Activated CD8-positive, alpha-beta T cell treated with anti-CD3 and anti-CD28 coated beads for 36 hours (primary cell): ENCODE results near the gene SOST. TPM values are rescaled to one million over a fixed set of nuclear protein-coding genes. Genes with fewer than 3 reads are reported as not detected.

Experiments
- ATAC-seq: fragments of 200-7000 bp; cut with Tn5 transposase; one replicate; pipeline ENCODE4 v1.10.0; 2021; ENCODE audit warnings: mild to moderate bottlenecking, moderate library complexity
- CTCF ChIA-PET: fragments of 350-600 bp; sonication (Branson Sonifier 250); formaldehyde crosslinking; loops from one replicate; lab custom pipeline; 2021; ENCODE audit warnings: antibody characterized with exemption; lab: Charles Lee
- POLR2A ChIA-PET: fragments of 350-600 bp; sonication (Branson Sonifier 250); formaldehyde crosslinking; loops from one replicate; lab custom pipeline; 2021; ENCODE audit warnings: antibody characterized with exemption; lab: Charles Lee
- DNase-seq: peaks from one replicate; pipeline ENCODE4 v3.0.0-alpha.2; 2020
- H3K27ac Mint-ChIP-seq: one replicate; pipeline ENCODE4 v1.8.0; 2021; ENCODE audit warnings: mild to moderate bottlenecking, mixed read lengths
- H3K27me3 Mint-ChIP-seq: one replicate; pipeline ENCODE4 v1.8.0; 2021; ENCODE audit warnings: mixed read lengths
- H3K36me3 Mint-ChIP-seq: one replicate; pipeline ENCODE4 v1.8.0; 2021; ENCODE audit warnings: low read depth, mixed read lengths
- H3K4me1 Mint-ChIP-seq: one replicate; pipeline ENCODE4 v1.8.0; 2021; ENCODE audit warnings: low read depth, mixed read lengths
- H3K4me3 Mint-ChIP-seq: one replicate; pipeline ENCODE4 v1.8.0; 2021; ENCODE audit warnings: mild to moderate bottlenecking, moderate library complexity, mixed read lengths
- H3K9me3 Mint-ChIP-seq: one replicate; pipeline ENCODE4 v1.8.0; 2021; ENCODE audit warnings: mixed read lengths
- intact Hi-C: fragments of 100-400 bp; cut with micrococcal nuclease; formaldehyde crosslinking; loops from one replicate; pipeline ENCODE4 v1.10.0; 2022
- total RNA-seq, 2 experiments: library from RNA; stranded (reverse); gene quantifications; one replicate each; pipeline ENCODE4 v1.2.3, GENCODE V29; 2021
- TF ChIP-seq, protein P1 (sequence below): fragments of 200-600 bp; IDR thresholded peaks from one replicate; pipeline ENCODE4 v1.8.0; 2022; ENCODE audit warnings: antibody characterized with exemption, mild to moderate bottlenecking

SOST gene
- total RNA-seq, 2 experiments from 2014 or later, result not detected

DNA sequence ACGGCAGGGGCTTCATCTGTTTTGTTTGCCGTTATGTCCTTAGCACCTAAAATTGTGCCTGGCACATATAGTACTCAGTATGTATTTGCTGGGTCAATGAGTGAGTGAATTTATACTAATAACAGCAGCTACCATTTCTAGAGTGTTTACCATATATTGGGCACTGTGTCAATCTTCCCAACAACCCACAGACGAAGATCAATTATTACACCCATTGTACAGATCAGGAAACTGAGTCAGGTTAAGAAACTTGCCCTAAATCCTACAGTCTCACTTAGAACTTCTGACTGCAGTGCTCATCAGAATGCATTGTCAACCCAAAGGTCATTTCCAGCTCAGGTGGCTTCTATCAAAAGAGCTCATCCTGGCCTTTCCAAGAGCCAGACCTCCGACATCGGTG lies 52.4 kb downstream of the SOST start:
- Mint-ChIP-seq H3K4me3 (no peak overlapping the region), H3K36me3 (no peaks in the 10 kb centered on the region), H3K9me3 (peaks cover 2% of the 10 kb centered on the region), H3K27me3 (peaks cover 18% of the 10 kb centered on the region), H3K4me1 (peaks cover 10% of the 10 kb centered on the region), H3K27ac (no peak overlapping the region)
- no peak for ATAC-seq
- TF ChIP-seq, protein P1, sequence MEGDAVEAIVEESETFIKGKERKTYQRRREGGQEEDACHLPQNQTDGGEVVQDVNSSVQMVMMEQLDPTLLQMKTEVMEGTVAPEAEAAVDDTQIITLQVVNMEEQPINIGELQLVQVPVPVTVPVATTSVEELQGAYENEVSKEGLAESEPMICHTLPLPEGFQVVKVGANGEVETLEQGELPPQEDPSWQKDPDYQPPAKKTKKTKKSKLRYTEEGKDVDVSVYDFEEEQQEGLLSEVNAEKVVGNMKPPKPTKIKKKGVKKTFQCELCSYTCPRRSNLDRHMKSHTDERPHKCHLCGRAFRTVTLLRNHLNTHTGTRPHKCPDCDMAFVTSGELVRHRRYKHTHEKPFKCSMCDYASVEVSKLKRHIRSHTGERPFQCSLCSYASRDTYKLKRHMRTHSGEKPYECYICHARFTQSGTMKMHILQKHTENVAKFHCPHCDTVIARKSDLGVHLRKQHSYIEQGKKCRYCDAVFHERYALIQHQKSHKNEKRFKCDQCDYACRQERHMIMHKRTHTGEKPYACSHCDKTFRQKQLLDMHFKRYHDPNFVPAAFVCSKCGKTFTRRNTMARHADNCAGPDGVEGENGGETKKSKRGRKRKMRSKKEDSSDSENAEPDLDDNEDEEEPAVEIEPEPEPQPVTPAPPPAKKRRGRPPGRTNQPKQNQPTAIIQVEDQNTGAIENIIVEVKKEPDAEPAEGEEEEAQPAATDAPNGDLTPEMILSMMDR, result no peak
- no peak for DNase-seq
- POLR2A ChIA-PET, result no interaction called here
- CTCF ChIA-PET, result interaction anchor here (1.3 to 3.7 kb wide), 4 partner anchors 11 to 60 kb away, joined by 4 to 24 read pairs (median 9); no protein-coding TSS in a partner anchor
- intact Hi-C loops, result no loop called here

Other genes starting within 250 kb of the SOST start
- gene ETV4, start 212.5 kb downstream of the SOST start, total RNA-seq, result 1 to 10 TPM; 5.0 to 5.4 TPM
- under 1 TPM; 0.45 to 0.47 TPM for gene MEOX1, start 96.9 kb downstream of the SOST start, total RNA-seq
- gene DUSP3, start 20.2 kb upstream of the SOST start, total RNA-seq, result 10 to 100 TPM; 24.7 to 26.3 TPM
- gene CFAP97D1, start 21.6 kb upstream of the SOST start, total RNA-seq, result under 1 TPM in 1 of 2 experiments, not detected in 1; 0.07 TPM
- under 1 TPM; 0.27 to 0.31 TPM for gene MPP3, start 74.4 kb upstream of the SOST start, total RNA-seq
- not detected for gene CD300LG, start 88.4 kb upstream of the SOST start, total RNA-seq
- 1 to 10 TPM; 6.0 TPM for gene MPP2, start 148.7 kb upstream of the SOST start, total RNA-seq
- gene PPY, start 183.7 kb upstream of the SOST start, total RNA-seq, result not detected
- under 1 TPM in 1 of 2 experiments, not detected in 1; 0.29 TPM for gene PYY, start 195.1 kb upstream of the SOST start, total RNA-seq
- 1 to 10 TPM; 1.7 to 2.4 TPM for gene NAGS, start 245.8 kb upstream of the SOST start, total RNA-seq